22Rv1 (cell line): ENCODE measurements around the gene UTS2R.

Experiments
- CTCF ChIP-seq: fragments of 450-650 bp; IDR thresholded peaks from 2 replicates; pipeline ENCODE4 v1.5.1; 2017; ENCODE audit warnings: mild to moderate bottlenecking
- ZFX ChIP-seq: fragments of 450-650 bp; IDR thresholded peaks from 2 replicates; pipeline ENCODE4 v1.6.1; 2017; ENCODE audit warnings: antibody characterized with exemption, borderline replicate concordance

GRCh38 chr17:82324566-82325285, 46.8 kb upstream of the UTS2R start:
- TF ChIP-seq CTCF (no peak), ZFX (no peak)
